ENCODE measurements around the gene PHACTR1.

The PHACTR1 gene

GRCh38 chr6:12804952-12805645 is 88.5 kb downstream of the PHACTR1 start:
- no peak for DNase-seq

- no peak for DNase-seq
Observed at GRCh38 chr6:12806136-12806535, 89.6 kb downstream of the PHACTR1 start.

GRCh38 chr6:12806796-12807195 is 90.2 kb downstream of the PHACTR1 start:
- DNase-seq = no peak

- no peak for DNase-seq
Observed at GRCh38 chr6:12811519-12811918, 95.0 kb downstream of the PHACTR1 start.

- DNase-seq = no peak
Observed at GRCh38 chr6:12813321-12813720, 96.8 kb downstream of the PHACTR1 start.

- no peak for DNase-seq
Observed at GRCh38 chr6:12814015-12814414, 97.4 kb downstream of the PHACTR1 start.

- DNase-seq = no peak
Observed at GRCh38 chr6:12815089-12815488, 98.5 kb downstream of the PHACTR1 start.

- DNase-seq = no peak
Observed at GRCh38 chr6:12815884-12816600, 99.5 kb downstream of the PHACTR1 start.

- DNase-seq = no peak
Observed at GRCh38 chr6:12818324-12818723, 101.8 kb downstream of the PHACTR1 start.

GRCh38 chr6:12823847-12824246 is 107.3 kb downstream of the PHACTR1 start:
- DNase-seq = no peak

GRCh38 chr6:12826584-12826983 is 110.0 kb downstream of the PHACTR1 start:
- DNase-seq = no peak

- DNase-seq = no peak
Observed at GRCh38 chr6:12827921-12828320, 111.4 kb downstream of the PHACTR1 start.

- no peak for DNase-seq
Observed at GRCh38 chr6:12832226-12832735, 115.7 kb downstream of the PHACTR1 start.

- no peak for DNase-seq
Observed at GRCh38 chr6:12836009-12836408, 119.4 kb downstream of the PHACTR1 start.

- no peak for DNase-seq
Observed at GRCh38 chr6:12841619-12842018, 125.1 kb downstream of the PHACTR1 start.

GRCh38 chr6:12842114-12842513 is 125.5 kb downstream of the PHACTR1 start:
- no peak for DNase-seq

- no peak for DNase-seq
Observed at GRCh38 chr6:12842658-12843057, 126.1 kb downstream of the PHACTR1 start.

- DNase-seq = no peak
Observed at GRCh38 chr6:12844284-12845223, 128.0 kb downstream of the PHACTR1 start.

- DNase-seq = no peak
Observed at GRCh38 chr6:12845224-12846004, 128.8 kb downstream of the PHACTR1 start.

- DNase-seq = no peak
Observed at GRCh38 chr6:12848964-12849808, 132.6 kb downstream of the PHACTR1 start.

GRCh38 chr6:12849809-12850198 is 133.2 kb downstream of the PHACTR1 start:
- DNase-seq = no peak
